ENCODE measurements around the gene PKP3. TPM values are rescaled to one million over a fixed set of nuclear protein-coding genes. Genes with fewer than 3 reads are reported as not detected.
"Not testable (repeated sequence)": the region's sequence is repeated elsewhere in the genome, so short reads cannot be mapped to it uniquely, and the experiment has no call there.

The PKP3 gene
- polyA plus RNA-seq, 1 donor (not counting 4 experiments of a cell fraction or from before 2014, with no cell fraction given) = 125 TPM

GRCh38 chr11:411520-411919 is 17.5 kb downstream of the PKP3 start:
- H3K36me3 ChIP-seq (ENCODE audit: control insufficient read depth in 2 of 2, extremely low read depth in 1 of 2, insufficient read depth in 2 of 2, low read length in 2 of 2); H3K79me2 ChIP-seq (ENCODE audit: control insufficient read depth, insufficient read depth, low read length); H3K27ac ChIP-seq (ENCODE audit: control insufficient read depth, insufficient read depth, low read length); H3K9ac ChIP-seq (ENCODE audit: control insufficient read depth, extremely low read depth, insufficient read depth, low read length); H4K20me1 ChIP-seq (ENCODE audit: control insufficient read depth, extremely low read depth, insufficient read depth, low read length); DNase-seq (ENCODE audit: low read depth, low spot score); FAIRE-seq; H2AFZ ChIP-seq (ENCODE audit: control insufficient read depth, low read length); H3K4me3 ChIP-seq (ENCODE audit: control insufficient read depth in 2 of 3, extremely low read depth in 1 of 3, insufficient read depth in 2 of 3, low read depth in 1 of 3, low read length in 3 of 3); H3K9me3 ChIP-seq (ENCODE audit: control insufficient read depth, low read depth, low read length); H3K27me3 ChIP-seq (ENCODE audit: control insufficient read depth, extremely low read depth, insufficient read depth, low read length); H3K9me1 ChIP-seq (ENCODE audit: control insufficient read depth, extremely low read depth, insufficient read depth, low read length); dilution Hi-C loops (cut with MboI; ENCODE audit: extremely low pct_ligation_motif_present, low sequenced_read_pairs); H3K4me2 ChIP-seq (ENCODE audit: control insufficient read depth, extremely low read depth, insufficient read depth, low read depth, low read length): not testable (repeated sequence)
- H3K4me1 ChIP-seq (ENCODE audit: control insufficient read depth, extremely low read depth, insufficient read depth, low read length) = peaks cover 17% of the 10 kb centered on the region

- H3K27ac ChIP-seq (ENCODE audit: control insufficient read depth, insufficient read depth, low read length) = no peak overlapping the region
- no peak overlapping the region for H2AFZ ChIP-seq (ENCODE audit: control insufficient read depth, low read length)
- H3K79me2 ChIP-seq (ENCODE audit: control insufficient read depth, insufficient read depth, low read length) = no peaks in the 10 kb centered on the region
- H3K9ac ChIP-seq (ENCODE audit: control insufficient read depth, extremely low read depth, insufficient read depth, low read length) = no peak overlapping the region
- H3K36me3 ChIP-seq (ENCODE audit: control insufficient read depth in 2 of 2, extremely low read depth in 1 of 2, insufficient read depth in 2 of 2, low read length in 2 of 2) = peaks cover 0 to 4% of the 10 kb centered on the region in 2 experiments
- H3K27me3 ChIP-seq (ENCODE audit: control insufficient read depth, extremely low read depth, insufficient read depth, low read length) = peaks cover 4% of the 10 kb centered on the region
- H4K20me1 ChIP-seq (ENCODE audit: control insufficient read depth, extremely low read depth, insufficient read depth, low read length) = peaks cover 7% of the 10 kb centered on the region
- H3K9me1 ChIP-seq (ENCODE audit: control insufficient read depth, extremely low read depth, insufficient read depth, low read length) = no peaks in the 10 kb centered on the region
- TF ChIP-seq EZH2 (IDR thresholded peaks at IDR 0.05; ENCODE audit: low read length) (no peak), CTCF (optimal IDR thresholded peaks at IDR 0.05 in 1 of 3, IDR thresholded peaks at IDR 0.05 in 1 of 3, conservative IDR thresholded peaks at IDR 0.05 in 1 of 3; ENCODE audit: extremely low read depth in 1 of 3, insufficient read depth in 2 of 3, low read length in 3 of 3) (no peak)
- H3K9me3 ChIP-seq (ENCODE audit: control insufficient read depth, low read depth, low read length) = no peaks in the 10 kb centered on the region
- FAIRE-seq (no peak), DNase-seq (ENCODE audit: low read depth, low spot score) (no peak)
- dilution Hi-C loops (cut with MboI; ENCODE audit: extremely low pct_ligation_motif_present, low sequenced_read_pairs) = no loop called here
- peaks cover 19% of the 10 kb centered on the region for H3K4me1 ChIP-seq (ENCODE audit: control insufficient read depth, extremely low read depth, insufficient read depth, low read length)
- no peak overlapping the region for H3K4me3 ChIP-seq (ENCODE audit: control insufficient read depth in 2 of 3, extremely low read depth in 1 of 3, insufficient read depth in 2 of 3, low read depth in 1 of 3, low read length in 3 of 3)
- no peak overlapping the region for H3K4me2 ChIP-seq (ENCODE audit: control insufficient read depth, extremely low read depth, insufficient read depth, low read depth, low read length)
Measured at GRCh38 chr11:412641-413119, 18.7 kb downstream of the PKP3 start.
